SKM-1 (cell line): ENCODE measurements around the gene DYRK2.

ENCODE experiments used
- DNase-seq: peaks from one replicate; lab custom pipeline; 2025; ENCODE audit not compliant: unreplicated experiment; lab: John Stamatoyannopoulos, UW

Gene DYRK2

GRCh38 chr12:67701121-67701520, 52.6 kb downstream of the DYRK2 start:
- DNase-seq, result no peak

GRCh38 chr12:67702136-67702535, 53.6 kb downstream of the DYRK2 start:
- DNase-seq, result no peak

GRCh38 chr12:67704071-67704470, 55.5 kb downstream of the DYRK2 start:
- DNase-seq, result no peak

GRCh38 chr12:67705394-67706370, 57.1 kb downstream of the DYRK2 start:
- DNase-seq, result no peak

GRCh38 chr12:67709367-67709954, 60.9 kb downstream of the DYRK2 start:
- DNase-seq, result no peak

GRCh38 chr12:67710582-67710981, 62.0 kb downstream of the DYRK2 start:
- peak; percentile 1 for DNase-seq

GRCh38 chr12:67712011-67712410, 63.5 kb downstream of the DYRK2 start:
- no peak for DNase-seq

- DNase-seq, result no peak
Measured at GRCh38 chr12:67714648-67715047, 66.1 kb downstream of the DYRK2 start.
